SK-N-SH (cell line): ENCODE data around the gene CENPQ.

Experiments
- FOXJ3 ChIP-seq: sonication (generic); formaldehyde crosslinking; IDR thresholded peaks from 2 replicates; pipeline ENCODE4 v1.5.1; 2020; ENCODE audit warnings: mild to moderate bottlenecking, missing genetic modification reagents
- GABPA ChIP-seq: IDR thresholded peaks from 2 replicates; pipeline ENCODE4 v1.4.0; 2012; ENCODE audit warnings: low read depth, mild to moderate bottlenecking
- JUND ChIP-seq: IDR thresholded peaks from 2 replicates; pipeline ENCODE4 v1.4.0; 2012
- POLR2AphosphoS5 ChIP-seq: IDR thresholded peaks from 2 replicates; pipeline ENCODE4 v1.6.1; 2012; ENCODE audit warnings: low read depth, low read length
- REST ChIP-seq: IDR thresholded peaks from 2 replicates; pipeline ENCODE4 v1.6.1; 2012; ENCODE audit warnings: mild to moderate bottlenecking, low read depth, low read length, moderate library complexity
- RFX5 ChIP-seq: IDR thresholded peaks from 2 replicates; pipeline ENCODE4 v1.6.1; 2012; ENCODE audit warnings: mild to moderate bottlenecking, improper control_type of control experiment, low read length
- SIN3A ChIP-seq: IDR thresholded peaks from 2 replicates; pipeline ENCODE4 v1.6.1; 2012; ENCODE audit warnings: low read depth, mild to moderate bottlenecking, low read length, moderate library complexity, borderline replicate concordance
- TAF1 ChIP-seq: IDR thresholded peaks from 2 replicates; pipeline ENCODE4 v1.6.1; 2012; ENCODE audit warnings: low read depth, mild to moderate bottlenecking, low read length, moderate library complexity, borderline replicate concordance
- TF ChIP-seq, protein P1 (sequence below): fragments of 200-600 bp; sonication (generic); IDR thresholded peaks from 2 replicates; pipeline ENCODE4 v1.6.1; 2017; ENCODE audit warnings: antibody characterized with exemption, mild to moderate bottlenecking, moderate library complexity

DNA sequence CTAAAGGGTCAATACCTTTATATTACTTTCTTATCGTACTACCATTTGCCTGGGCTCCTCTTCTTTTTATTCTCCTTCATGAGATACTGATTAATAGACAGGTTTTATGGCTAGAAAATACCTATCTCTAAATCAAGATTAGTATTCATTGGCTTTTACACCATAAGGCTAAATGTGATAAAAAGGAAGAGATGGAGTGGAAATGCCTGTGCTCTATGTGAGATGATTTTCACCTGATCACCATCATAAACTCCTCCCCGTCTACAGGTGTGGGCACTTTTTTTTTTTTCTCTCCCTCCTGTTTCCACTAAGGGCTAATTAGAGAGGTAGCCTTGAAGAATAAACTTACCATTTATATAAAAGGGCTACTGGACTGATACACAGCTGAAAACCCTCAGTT, 36.5 kb downstream of the CENPQ start, which contains the start of gene GLYATL3:
- TF ChIP-seq, protein P1, sequence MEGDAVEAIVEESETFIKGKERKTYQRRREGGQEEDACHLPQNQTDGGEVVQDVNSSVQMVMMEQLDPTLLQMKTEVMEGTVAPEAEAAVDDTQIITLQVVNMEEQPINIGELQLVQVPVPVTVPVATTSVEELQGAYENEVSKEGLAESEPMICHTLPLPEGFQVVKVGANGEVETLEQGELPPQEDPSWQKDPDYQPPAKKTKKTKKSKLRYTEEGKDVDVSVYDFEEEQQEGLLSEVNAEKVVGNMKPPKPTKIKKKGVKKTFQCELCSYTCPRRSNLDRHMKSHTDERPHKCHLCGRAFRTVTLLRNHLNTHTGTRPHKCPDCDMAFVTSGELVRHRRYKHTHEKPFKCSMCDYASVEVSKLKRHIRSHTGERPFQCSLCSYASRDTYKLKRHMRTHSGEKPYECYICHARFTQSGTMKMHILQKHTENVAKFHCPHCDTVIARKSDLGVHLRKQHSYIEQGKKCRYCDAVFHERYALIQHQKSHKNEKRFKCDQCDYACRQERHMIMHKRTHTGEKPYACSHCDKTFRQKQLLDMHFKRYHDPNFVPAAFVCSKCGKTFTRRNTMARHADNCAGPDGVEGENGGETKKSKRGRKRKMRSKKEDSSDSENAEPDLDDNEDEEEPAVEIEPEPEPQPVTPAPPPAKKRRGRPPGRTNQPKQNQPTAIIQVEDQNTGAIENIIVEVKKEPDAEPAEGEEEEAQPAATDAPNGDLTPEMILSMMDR: no peak
- TF ChIP-seq FOXJ3 (no peak), RFX5 (no peak), SIN3A (no peak), POLR2AphosphoS5 (no peak), JUND (no peak), REST (no peak), GABPA (no peak), TAF1 (no peak)
